Upper lobe of left lung (tissue), 4 donors: ENCODE data around the gene CUBN.

Source experiments
- CTCF ChIP-seq, 6 experiments: fragments of 450-650 bp in 4 of 6; fragments of 200-600 bp in 2 of 6; sonication (generic) in 2 of 6; IDR thresholded peaks; one replicate each; pipeline ENCODE4 v1.5.1; 2016 to 2019; ENCODE audit warnings: antibody characterized with exemption in 6 of 6
- POLR2A ChIP-seq, 4 donors: fragments of 450-650 bp; IDR thresholded peaks; one replicate each; pipeline ENCODE4 v1.5.1; 2016 to 2017; ENCODE audit warnings: antibody characterized with exemption in 4 of 4, mild to moderate bottlenecking in 2 of 4
- POLR2AphosphoS5 ChIP-seq, 2 donors: sonication (generic); formaldehyde crosslinking; IDR thresholded peaks; one replicate each; pipeline ENCODE4 v1.5.1; 2017; ENCODE audit warnings: antibody characterized with exemption in 2 of 2

- TF ChIP-seq CTCF (IDR thresholded peaks at IDR 0.05) (no peak), POLR2A (IDR thresholded peaks at IDR 0.05) (no peak), POLR2AphosphoS5 (IDR thresholded peaks at IDR 0.05) (no peak)
Measured at GRCh38 chr10:17161775-17162174, 32.2 kb upstream of the CUBN start.
